HepG2 (cell line): Measurements from ENCODE around the gene NIBAN1.

Experiments
- FOXO1 ChIP-seq: sonication (generic); formaldehyde crosslinking; IDR thresholded peaks from 2 replicates; pipeline ENCODE4 v1.4.0; 2020; ENCODE audit warnings: missing genetic modification reagents
- GABPA ChIP-seq, 2 experiments: IDR thresholded peaks; 2 replicates each; pipeline ENCODE4 v1.6.1; 2011 to 2016; ENCODE audit warnings: low read depth in 2 of 2, low read length in 1 of 2, missing biosample characterization in 1 of 2, missing genetic modification characterization in 1 of 2
- NR1H2 ChIP-seq: sonication (generic); formaldehyde crosslinking; IDR thresholded peaks from 2 replicates; pipeline ENCODE4 v1.8.1; 2022; ENCODE audit warnings: low read depth, missing genetic modification reagents, borderline replicate concordance
- PHB2 ChIP-seq: fragments of 450-650 bp; IDR thresholded peaks from 2 replicates; pipeline ENCODE4 v1.6.1; 2018; ENCODE audit not compliant: partially characterized antibody
- ZNF263 ChIP-seq: sonication (generic); formaldehyde crosslinking; IDR thresholded peaks from 2 replicates; pipeline ENCODE4 v1.4.0; 2020; ENCODE audit warnings: missing genetic modification reagents
- ZNF296 ChIP-seq: sonication (generic); formaldehyde crosslinking; conservative IDR thresholded peaks from 2 replicates; pipeline ENCODE4 v1.5.0; 2020; ENCODE audit warnings: mild to moderate bottlenecking, missing genetic modification reagents
- ZNF501 ChIP-seq: sonication (generic); formaldehyde crosslinking; IDR thresholded peaks from 2 replicates; pipeline ENCODE4 v1.5.1; 2020; ENCODE audit warnings: mild to moderate bottlenecking, moderate library complexity, missing genetic modification reagents
- TF ChIP-seq, protein P1 (sequence below): sonication (generic); formaldehyde crosslinking; IDR thresholded peaks from 2 replicates; pipeline ENCODE4 v1.5.0; 2020; ENCODE audit warnings: mild to moderate bottlenecking, missing genetic modification reagents, moderate library complexity
- TF ChIP-seq, protein P2 (sequence below): sonication (generic); formaldehyde crosslinking; IDR thresholded peaks from 2 replicates; pipeline ENCODE4 v1.5.0; 2020; ENCODE audit warnings: missing genetic modification reagents, mild to moderate bottlenecking, borderline replicate concordance

DNA sequence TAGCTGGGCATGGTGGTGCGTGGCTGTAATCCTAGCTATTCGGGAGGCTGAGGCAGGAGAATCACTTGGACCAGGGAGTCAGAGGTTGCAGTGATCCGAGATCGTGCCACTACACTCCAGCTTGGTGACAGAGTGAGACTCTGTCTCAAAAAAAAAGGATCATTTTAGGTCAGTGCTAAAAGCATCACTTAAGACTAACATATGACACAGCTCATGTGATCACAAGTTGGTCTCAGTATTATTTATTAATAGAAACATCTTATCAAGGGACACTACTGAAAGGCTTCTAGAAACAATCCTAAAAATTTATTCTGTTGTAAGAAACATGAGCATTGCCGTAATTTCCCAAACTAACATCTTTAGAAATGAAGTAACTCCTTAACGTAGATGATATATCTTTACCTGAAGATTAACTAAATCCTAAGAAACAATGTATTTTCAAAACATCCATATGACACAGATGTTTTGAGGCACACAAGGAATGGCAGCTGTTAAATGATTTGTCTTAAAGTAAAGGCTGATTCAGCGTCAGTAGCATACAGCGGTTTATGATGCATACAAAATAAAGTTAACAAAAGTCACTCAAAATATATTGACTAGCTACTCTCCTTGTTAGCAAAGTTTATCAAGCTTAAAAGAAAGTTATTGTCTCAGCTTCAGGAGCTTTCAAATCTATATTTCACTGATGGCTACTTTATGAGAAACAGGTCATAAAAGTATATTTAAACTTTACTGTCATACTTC is 2.6 kb downstream of the NIBAN1 start:
- TF ChIP-seq GABPA (IDR thresholded peaks at IDR 0.05; ENCODE audit: low read depth, low read length) (no peak), GABPA (CRISPR knock-in tag; IDR thresholded peaks at IDR 0.05; ENCODE audit: low read depth) (no peak), FOXO1 (CRISPR knock-in tag) (no peak), PHB2 (no peak), ZNF501 (CRISPR knock-in tag) (no peak), ZNF263 (CRISPR knock-in tag) (no peak), NR1H2 (CRISPR knock-in tag) (no peak), ZNF296 (CRISPR knock-in tag) (no peak)
- TF ChIP-seq, protein P1, sequence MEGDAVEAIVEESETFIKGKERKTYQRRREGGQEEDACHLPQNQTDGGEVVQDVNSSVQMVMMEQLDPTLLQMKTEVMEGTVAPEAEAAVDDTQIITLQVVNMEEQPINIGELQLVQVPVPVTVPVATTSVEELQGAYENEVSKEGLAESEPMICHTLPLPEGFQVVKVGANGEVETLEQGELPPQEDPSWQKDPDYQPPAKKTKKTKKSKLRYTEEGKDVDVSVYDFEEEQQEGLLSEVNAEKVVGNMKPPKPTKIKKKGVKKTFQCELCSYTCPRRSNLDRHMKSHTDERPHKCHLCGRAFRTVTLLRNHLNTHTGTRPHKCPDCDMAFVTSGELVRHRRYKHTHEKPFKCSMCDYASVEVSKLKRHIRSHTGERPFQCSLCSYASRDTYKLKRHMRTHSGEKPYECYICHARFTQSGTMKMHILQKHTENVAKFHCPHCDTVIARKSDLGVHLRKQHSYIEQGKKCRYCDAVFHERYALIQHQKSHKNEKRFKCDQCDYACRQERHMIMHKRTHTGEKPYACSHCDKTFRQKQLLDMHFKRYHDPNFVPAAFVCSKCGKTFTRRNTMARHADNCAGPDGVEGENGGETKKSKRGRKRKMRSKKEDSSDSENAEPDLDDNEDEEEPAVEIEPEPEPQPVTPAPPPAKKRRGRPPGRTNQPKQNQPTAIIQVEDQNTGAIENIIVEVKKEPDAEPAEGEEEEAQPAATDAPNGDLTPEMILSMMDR (CRISPR knock-in tag) = no peak
- TF ChIP-seq, protein P2, sequence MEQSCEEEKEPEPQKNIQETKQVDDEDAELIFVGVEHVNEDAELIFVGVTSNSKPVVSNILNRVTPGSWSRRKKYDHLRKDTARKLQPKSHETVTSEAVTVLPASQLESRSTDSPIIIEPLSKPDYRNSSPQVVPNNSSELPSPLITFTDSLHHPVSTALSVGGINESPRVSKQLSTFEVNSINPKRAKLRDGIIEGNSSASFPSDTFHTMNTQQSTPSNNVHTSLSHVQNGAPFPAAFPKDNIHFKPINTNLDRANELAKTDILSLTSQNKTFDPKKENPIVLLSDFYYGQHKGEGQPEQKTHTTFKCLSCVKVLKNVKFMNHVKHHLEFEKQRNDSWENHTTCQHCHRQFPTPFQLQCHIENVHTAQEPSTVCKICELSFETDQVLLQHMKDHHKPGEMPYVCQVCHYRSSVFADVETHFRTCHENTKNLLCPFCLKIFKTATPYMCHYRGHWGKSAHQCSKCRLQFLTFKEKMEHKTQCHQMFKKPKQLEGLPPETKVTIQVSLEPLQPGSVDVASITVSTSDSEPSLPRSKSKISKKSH (CRISPR knock-in tag) = no peak
